ENCODE results near the gene USP32.

Gene USP32

DNA sequence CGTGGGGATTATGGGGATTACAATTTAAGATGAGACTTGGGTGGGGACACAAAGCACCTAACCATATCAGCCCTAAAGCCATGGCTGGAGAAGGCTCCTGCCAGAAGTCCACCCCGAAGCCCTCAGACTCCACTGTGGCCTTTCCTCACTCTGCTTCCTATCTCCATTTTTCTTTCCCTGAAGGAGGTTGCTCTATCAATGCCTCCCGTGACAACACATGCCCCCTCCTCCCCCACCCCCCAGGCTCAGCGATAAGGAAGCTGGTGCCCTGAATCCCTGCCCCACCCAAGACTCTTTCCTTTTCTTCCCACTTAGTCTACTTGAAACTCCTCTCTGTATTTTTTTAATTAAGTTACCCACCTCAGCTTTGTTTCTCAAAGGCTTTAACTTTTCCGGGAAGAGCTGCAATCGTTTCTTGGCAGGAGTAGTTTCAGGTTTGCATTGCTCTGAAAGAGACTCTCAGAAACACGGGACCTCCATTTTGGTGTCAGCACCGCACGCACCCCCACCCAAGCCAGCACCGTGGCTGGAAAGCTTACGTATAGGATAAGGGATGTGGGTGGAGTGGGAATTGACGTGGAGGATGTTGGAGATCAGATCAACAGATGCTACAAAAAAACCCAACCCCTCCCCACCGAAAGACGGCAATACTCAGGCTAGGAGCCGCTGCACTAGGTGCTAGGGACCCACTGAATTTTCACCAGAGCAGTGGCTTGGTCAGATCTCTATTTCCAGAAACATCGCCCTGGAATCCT is 257.4 kb downstream of the USP32 start:
- DNase-seq (ENCODE audit: low read depth in 2 of 2): no peak

GRCh38 chr17:60130466-60130865 is 261.5 kb downstream of the USP32 start:
- no peak for DNase-seq (ENCODE audit: low read depth in 2 of 2)

DNA sequence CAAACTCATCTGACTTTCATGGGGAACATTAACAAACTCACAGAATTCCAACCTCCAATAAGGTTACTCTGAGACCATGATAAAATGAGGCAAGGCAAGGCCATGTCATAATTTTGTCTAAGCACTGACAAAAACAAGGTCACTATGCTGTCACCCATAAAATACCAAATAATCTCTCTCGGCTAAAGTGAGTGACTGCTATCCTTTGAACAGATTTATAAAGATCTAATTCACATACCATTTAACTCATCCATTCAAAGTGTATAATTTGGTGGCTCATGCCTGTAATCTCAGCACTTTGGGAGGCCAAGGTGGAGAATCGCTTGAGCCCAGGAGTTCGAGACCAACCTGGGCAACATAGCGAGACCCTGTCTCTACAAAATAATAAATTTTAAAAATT is 262.8 kb downstream of the USP32 start:
- DNase-seq (ENCODE audit: low read depth in 2 of 2): no peak
